Glomerular endothelial cell (primary cell): ENCODE data around the gene NFAT5. TPM values are rescaled to one million over a fixed set of nuclear protein-coding genes. Genes with fewer than 3 reads are reported as not detected.
"Not testable (repeated sequence)": the region's sequence is repeated elsewhere in the genome, so short reads cannot be mapped to it uniquely, and the experiment has no call there.

Source experiments
- DNase-seq: peaks from one replicate; pipeline ENCODE4 v3.0.0-alpha.2; 2011; ENCODE audit warnings: low read depth, low spot score; ENCODE audit errors: extremely low read depth
- total RNA-seq: library from RNA; depleted of rRNA; stranded (reverse); fragments of >200 nt; gene quantifications from 2 replicates; pipeline ENCODE4 v1.2.3, GENCODE V29; 2015

Gene NFAT5
- total RNA-seq, 1 donor from 2014 or later: 71.0 TPM

DNA sequence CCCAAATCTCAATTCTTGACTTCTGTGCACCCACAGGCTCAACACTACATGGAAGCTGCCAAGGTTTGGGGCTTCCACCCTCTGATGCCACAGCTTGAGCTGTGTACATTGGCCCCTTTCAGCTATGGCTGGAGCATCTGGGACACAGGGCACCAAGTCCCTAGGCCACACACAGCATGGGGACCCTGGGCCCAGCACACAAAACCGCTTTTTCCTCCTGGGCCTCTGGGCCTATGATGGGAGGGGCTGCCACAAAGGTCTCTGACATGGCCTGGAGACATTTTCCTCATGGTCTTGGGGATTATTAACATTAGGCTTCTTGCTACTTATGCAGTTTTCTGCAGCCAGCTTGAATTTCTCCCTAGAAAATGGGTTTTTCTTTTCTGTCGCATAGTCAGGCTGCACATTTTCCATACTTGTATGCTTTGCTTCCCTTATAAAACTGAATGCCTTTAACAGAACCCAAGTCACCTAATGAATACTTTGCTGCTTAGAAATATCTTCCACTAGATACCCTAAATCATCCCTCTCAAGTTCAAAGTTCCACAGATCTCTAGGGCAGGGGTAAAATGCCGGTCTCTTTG lies 70.9 kb downstream of the NFAT5 start:
- not testable (repeated sequence) for DNase-seq

DNA sequence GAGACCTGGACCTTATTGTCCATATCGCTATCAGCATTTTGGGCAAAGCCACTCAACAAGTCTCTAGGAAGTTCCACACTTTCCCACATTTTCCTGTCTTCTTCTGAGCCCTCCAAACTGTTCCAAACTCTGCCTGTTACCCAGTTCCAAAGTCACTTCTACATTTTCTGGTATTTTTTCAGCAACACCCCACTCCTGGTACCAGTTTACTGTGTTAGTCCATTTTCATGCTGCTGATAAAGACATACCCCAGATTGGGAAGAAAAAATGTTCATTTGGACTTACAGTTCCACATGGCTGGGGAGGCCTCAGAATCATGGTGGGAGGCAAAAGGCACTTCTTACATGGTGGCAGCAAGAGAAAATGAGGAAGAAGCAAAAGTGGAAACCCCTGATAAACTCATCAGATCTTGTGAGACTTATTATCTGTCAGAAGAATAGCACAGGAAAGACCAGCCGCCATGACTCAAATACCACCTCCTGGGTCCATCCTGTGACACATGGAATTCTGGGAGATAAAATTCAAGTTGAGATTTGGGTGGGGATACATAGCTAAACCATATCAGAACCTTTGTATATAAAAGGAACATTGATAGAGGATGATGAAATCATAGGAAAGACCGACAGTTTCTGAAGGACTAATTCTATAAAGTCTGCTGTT lies 71.6 kb downstream of the NFAT5 start:
- not testable (repeated sequence) for DNase-seq

DNA sequence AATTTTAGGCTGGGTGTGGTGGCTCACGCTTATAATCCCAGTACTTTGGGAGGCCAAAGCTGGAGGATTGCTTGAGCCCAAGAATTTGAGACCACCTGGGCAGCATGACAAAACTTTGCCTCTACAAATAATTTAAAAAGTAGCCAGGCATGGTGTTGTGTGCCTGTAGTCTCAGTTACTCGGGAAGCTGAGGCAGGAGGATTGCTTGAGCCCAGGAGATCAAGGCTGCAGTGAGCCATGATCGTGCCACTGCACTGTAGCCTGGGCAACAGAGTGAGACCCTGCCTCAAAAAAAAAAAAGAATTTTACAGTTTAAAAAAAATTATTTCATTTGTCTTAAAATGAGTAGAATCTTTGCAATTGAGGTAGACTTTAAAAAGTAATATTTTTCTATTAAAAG lies 78.2 kb downstream of the NFAT5 start:
- not testable (repeated sequence) for DNase-seq

DNA sequence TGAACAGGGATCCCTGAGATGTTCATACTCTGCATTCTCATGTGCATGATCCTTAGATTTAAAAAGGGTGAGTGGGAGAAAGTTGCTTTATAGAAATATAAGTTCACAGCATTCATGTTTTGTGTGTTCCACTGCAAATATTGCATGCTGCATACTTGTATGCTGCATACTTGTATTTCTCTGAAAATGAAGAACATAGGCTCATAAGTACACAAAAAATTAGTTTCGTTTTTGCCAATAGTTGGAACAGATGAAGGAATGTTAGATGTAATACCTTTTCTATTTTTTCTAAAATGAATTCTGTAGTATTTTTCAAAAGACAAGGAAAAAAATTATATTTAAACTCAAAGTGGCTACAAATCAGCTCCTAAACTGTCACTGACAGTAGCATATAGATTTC lies 79.0 kb downstream of the NFAT5 start:
- DNase-seq: no peak

DNA sequence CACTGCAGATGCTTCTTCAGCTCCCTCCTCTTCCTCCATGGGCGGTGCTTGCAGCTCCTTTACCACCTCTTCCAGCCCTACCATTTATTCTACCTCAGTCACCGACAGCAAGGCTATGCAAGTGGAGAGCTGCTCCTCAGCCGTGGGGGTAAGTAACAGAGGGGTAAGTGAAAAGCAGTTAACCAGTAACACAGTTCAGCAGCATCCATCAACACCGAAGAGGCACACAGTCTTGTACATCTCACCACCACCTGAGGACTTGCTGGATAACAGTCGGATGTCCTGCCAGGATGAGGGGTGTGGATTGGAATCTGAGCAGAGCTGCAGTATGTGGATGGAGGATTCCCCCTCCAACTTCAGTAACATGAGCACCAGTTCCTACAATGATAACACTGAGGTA lies 81.3 kb downstream of the NFAT5 start:
- DNase-seq: no peak

DNA sequence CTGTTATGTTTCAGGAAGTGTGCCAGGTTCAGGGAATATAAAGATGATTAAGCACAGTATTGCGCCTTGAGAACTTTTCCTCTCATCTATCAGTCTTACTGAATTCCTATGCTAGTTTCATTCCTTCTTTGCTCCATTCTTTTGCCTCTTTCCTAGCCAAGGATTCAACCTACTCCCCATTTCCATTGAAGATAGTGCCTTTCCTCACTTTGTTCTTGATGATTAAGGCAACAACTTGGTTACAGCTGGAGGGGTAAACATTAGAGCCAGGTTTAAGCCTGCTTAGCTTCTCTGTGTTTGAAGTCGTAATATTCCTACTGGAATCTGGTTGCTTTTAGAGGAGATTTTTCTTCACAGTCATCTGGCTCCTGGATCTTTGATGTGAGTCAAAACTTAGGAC lies 85.5 kb downstream of the NFAT5 start:
- DNase-seq: no peak

DNA sequence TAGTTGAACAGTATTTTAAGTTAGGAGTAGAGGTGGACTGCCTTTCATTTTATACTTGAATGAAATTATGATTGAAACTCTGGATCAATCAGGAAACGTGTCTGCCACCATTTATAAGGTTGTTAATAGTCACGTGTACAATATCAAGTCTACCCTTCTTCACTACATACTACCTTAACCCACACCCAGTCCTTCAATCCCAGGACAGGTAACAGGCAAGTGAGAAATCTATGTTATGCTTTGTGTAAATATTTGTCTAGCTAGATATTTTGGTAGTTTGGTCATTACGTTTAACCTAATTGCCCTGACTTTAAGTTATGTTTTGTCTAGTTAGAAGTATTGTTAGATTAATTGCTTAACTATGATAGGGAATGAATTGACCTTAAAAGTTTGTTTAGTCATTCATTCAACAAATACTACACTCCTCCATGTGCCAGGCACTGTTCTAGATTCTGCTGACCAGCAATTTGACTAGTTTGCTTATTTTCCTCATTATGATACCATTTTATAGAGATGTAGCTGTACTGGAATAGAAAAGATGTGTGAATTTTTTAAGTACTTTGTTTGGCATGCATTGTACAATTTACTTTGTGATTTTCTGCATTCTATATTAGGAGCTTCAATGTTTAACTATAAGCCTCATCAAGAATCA lies 88.6 kb downstream of the NFAT5 start:
- no peak for DNase-seq

DNA sequence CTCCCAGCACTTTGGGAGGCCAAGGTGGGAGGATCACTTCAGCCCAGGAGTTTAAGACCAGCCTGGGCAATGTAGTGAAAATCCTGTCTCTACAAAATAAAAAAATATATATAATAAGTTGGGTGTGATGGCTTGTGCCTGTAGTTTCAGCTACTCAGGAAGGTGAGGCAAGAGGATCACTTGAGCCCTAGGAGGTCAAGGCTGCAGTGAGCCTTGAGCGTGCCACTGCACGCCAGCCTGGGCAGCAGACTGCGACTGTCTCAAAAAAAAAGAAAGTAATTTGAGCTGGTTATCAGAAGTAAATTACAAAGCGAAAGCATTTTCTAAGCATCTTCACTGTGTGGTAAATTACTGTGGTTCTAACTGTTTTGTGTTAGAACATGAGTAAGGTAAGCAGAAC lies 94.4 kb downstream of the NFAT5 start:
- DNase-seq: no peak

DNA sequence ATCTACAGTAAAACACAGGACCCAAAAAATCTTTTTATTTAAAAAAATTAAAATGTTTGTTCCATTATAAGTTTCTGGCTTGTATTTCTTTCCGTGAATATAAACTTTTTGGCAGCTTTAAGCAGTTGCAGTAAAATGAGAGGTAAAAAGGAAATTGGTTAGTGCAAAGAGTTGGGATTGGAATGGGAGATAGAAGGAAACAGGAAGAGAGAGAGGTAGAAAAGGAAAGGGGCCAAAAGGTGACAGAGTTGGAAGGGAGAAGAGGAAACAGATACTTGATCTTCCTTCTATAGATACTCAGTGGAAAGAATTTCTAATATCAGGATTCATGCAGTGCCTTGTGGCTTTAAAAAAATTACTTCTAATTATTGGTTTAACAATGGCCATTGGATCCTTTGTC lies 97.1 kb downstream of the NFAT5 start:
- no peak for DNase-seq

DNA sequence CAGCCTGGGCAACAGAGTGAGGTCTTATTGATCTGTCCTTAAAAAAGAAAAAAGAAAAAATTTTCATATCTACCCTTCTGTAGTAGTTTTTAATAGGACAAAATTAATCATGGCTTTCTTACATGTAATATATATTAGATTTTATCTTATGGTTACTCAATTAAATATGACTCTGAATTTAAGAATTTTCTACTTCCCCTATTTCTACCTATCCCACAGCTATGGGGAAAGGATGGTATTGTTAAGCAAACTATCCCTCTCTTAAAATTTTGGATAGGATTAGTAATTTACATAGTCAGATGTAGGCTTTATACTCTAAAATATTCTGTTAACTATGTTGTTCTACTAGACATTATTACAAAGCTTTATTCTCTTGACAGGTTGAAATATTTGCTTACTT lies 98.1 kb downstream of the NFAT5 start:
- DNase-seq: no peak

DNA sequence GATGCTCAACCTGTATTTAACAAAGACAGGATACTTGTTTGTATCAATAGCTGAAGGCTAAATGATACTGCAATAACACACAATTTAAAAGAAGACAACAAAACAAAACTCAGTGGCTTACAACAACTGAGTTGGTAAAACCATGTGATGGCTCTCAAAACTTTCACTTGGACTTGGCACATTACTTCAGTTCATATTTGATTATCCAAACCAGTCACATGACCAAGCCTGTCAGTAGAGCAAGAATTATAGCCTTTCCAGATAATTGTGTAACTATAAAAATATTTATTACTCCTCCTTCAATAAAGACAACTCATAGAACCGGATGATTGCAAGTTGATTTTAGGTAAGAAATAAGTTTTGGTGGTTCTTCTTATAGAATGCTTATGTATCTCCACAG lies 103.8 kb downstream of the NFAT5 start:
- DNase-seq: no peak

DNA sequence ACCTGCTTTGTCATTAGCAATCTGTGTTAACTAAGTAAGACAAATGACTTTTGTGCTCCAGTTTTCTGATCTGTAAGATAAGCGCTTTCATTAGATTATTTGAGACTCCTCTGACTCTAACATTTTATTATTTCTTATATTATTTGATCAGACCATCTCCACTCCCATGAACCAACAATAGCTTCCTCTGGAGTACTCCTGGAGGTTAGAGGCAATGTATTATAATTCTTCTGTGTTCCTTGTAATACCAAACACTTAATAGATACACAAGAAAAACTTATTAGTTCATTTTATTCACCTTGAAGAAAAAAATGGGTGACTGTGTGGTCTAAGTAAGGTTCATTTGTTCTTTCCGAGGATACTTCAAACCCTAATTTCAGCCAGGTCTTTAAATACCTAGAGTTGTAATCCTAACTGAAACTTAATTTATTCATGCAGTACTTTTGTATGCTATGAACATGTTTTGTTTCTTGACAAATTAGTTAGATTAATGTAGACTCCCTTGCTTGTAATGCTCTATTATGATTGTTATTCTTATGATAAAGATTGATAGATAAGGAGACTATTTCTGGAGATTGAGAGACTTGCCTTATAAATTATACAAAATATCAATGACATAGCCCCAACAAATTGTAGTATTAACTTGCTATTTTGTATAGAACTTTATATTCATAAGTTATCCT lies 106.7 kb downstream of the NFAT5 start:
- DNase-seq: no peak

DNA sequence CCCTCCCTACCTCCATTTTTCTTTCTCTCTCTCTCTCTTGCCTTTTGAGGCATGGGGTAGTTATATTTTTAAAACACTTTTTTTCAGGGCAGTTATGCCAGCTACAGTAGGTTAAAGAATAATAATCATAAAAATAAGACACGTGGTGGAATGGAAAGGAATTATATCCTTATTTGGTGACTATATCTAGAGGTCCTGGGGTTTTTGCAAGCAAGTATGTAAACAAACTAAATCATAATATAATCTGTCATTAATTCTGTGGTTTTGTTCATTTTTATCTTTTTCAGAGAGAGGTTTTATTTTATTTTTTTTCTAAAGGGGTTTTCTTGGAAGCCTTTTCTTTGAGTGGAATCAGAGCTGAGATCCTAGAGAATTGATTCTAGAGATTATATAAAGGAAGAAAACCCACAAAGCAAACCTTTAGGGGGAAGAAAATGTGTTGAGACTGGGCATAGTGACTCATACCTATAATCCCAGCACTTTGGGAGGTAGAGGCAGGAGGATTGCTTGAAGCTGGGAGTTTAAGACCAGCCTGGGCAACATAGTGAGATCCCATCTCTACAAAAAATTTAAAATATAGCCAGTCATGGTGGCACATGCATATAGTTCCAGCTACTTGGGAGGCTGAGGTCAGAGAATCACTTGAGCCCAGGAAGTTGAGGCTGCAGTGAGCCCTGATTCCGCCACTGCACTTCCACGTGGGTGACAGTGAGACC lies 107.4 kb downstream of the NFAT5 start:
- DNase-seq: no peak

DNA sequence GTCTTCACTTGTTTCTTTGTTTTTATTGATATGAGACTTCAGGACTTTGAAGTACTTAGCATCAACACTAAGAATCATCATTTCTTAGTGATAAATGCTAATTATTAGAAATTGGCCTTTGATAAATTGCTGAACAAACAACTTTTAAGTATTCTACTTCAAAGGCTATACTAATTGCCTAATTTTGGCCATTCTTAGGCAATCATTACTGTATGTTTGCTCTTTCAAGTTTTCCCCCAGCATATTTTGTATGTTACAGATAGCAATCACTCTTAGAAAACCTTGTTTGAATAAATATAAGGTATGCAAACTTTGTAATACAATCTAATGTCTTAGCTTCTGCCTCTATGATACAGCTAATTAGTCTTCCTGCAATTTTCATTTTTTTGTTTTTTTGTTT lies 114.6 kb downstream of the NFAT5 start:
- no peak for DNase-seq

DNA sequence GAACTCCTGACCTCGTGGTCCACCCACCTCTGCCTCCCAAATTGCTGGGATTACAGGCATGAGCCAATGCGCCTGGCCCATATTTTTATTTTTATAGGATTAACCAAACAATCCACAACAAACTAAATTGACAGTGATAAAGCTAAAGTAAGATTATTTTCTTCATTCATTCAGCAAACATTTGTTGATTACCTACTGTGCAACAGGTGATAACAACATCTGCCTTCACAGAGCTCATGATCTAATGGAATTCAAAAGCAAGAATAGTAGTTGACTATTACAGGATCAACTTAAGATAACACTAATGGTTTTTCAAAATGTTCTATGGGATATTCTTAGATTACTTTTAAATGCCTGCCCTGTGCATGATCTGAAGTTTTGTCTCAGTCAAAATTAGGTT lies 122.8 kb downstream of the NFAT5 start:
- no peak for DNase-seq

DNA sequence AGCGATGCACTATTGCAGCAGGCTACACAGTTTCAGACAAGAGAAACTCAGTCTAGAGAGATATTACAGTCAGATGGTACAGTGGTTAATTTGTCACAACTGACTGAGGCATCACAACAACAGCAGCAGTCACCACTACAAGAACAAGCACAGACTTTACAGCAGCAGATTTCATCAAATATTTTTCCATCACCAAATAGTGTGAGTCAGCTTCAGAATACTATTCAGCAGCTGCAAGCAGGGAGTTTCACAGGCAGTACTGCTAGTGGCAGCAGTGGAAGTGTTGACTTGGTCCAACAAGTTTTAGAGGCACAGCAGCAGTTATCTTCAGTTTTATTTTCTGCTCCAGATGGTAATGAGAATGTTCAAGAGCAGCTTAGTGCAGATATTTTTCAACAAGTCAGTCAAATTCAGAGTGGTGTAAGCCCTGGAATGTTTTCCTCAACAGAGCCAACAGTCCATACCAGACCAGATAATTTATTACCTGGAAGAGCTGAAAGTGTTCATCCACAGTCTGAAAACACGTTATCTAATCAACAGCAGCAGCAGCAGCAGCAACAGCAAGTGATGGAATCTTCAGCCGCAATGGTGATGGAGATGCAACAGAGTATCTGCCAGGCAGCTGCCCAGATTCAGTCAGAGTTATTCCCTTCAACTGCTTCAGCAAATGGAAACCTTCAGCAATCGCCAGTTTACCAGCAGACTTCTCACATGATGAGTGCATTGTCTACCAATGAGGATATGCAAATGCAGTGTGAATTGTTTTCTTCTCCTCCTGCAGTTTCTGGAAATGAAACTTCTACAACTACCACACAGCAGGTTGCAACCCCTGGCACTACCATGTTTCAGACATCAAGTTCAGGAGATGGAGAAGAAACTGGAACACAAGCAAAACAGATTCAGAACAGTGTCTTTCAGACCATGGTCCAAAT lies 126.5 kb downstream of the NFAT5 start:
- DNase-seq: no peak

DNA sequence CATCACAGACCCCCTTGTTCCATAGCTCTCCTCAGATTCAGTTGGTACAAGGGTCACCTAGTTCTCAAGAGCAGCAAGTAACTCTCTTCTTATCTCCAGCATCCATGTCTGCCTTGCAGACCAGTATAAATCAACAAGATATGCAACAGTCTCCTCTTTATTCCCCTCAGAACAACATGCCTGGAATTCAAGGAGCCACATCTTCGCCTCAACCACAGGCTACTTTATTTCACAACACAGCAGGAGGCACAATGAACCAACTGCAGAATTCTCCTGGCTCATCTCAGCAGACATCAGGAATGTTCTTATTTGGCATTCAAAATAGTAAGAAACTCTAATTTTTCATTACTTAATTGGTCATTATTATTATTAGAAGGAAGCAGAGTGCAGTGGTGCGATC lies 128.2 kb downstream of the NFAT5 start:
- DNase-seq: no peak

DNA sequence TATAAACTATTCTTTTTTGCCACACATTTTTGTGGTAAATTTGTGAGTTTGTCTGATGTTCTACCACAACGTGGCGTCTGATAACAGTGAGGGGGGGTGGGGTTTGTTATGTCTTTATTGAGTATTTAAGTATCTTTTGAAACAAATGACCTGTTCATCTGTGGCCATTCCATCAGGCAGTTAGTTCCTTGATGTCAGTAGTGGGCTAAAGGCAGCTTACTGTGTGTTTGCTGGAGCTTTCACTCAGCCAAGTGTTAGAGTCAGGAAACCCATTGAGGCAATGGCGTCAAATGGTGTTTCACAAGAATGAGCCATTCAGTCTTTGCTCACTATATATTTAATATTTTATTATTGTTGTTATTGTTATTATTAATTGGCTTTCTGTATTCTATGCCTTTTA lies 132.6 kb downstream of the NFAT5 start:
- no peak for DNase-seq

DNA sequence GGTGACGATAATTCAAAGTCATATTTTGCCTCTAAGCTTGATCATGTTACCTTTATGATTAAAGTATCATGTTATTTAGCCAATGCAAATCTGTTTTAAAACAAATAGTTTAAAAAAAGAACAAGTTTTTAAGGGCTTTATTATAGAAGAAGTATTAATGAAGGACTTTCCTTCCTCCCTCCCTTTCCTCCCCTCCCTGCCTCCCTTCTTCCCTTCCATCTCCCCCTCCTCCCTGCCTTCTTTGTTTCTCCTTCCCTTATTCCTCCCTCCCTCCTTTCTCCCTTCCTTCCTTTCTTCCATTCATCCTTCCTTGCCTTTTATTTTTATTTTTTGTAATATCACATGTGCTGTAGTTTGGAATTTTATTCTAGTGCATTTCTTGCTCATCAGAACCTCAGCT lies 134.1 kb downstream of the NFAT5 start:
- DNase-seq: no peak

DNA sequence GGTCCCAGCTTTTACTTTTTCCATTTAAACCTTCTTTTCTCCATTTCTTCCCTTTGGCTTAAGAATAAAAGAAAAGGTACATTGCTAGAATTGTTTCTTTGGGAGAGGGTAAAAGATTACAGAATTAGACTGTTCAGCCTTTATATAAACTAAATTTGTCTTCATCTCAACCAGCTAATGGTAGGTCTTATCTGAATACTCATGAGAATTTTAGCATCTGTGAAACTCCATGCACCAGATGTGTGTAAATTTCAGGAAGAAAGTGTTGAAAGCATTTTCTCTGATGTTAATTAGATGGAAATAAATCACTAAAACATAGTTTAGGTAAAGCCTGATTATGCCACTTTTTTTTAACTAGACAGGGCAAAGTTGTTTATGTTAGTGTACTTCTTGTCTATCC lies 135.7 kb downstream of the NFAT5 start:
- DNase-seq: no peak
